GM19351 (cell line): Measurements from ENCODE around the gene HLCS.
"Not testable (repeated sequence)": the region's sequence is repeated elsewhere in the genome, so short reads cannot be mapped to it uniquely, and the experiment has no call there.

Experiments
- ATAC-seq: cut with Tn5 transposase; IDR thresholded peaks from one replicate; pipeline ENCODE4 v1.9.1; 2021; ENCODE audit warnings: mild to moderate bottlenecking, moderate library complexity; ENCODE audit not compliant: unreplicated experiment

The HLCS gene

GRCh38 chr21:36960676-36961284, 5.7 kb downstream of the HLCS start:
- ATAC-seq = no peak

GRCh38 chr21:36959020-36959835, 7.2 kb downstream of the HLCS start:
- no peak for ATAC-seq

- ATAC-seq = no peak
These were observed 10.7 kb downstream of the HLCS start for GRCh38 chr21:36955783-36956182.

DNA sequence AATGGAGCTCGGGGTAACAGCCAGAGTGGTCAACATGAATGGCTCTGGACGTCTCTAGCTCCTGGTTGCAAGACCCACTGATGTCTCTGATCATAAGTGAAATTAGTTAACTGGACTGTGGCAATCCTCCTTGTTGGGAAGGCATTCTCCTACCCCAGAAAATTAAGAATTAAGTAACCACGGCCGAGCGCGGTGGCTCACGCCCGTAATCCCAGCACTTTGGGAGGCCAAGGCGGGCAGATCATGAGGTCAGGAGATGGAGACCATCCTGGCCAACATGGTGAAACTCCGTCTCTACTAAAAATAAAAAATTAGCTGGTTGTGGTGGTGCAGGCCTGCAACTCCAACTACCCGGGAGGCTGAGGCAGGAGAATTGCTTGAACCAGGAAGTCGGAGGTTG, 14.1 kb downstream of the HLCS start:
- not testable (repeated sequence) for ATAC-seq

DNA sequence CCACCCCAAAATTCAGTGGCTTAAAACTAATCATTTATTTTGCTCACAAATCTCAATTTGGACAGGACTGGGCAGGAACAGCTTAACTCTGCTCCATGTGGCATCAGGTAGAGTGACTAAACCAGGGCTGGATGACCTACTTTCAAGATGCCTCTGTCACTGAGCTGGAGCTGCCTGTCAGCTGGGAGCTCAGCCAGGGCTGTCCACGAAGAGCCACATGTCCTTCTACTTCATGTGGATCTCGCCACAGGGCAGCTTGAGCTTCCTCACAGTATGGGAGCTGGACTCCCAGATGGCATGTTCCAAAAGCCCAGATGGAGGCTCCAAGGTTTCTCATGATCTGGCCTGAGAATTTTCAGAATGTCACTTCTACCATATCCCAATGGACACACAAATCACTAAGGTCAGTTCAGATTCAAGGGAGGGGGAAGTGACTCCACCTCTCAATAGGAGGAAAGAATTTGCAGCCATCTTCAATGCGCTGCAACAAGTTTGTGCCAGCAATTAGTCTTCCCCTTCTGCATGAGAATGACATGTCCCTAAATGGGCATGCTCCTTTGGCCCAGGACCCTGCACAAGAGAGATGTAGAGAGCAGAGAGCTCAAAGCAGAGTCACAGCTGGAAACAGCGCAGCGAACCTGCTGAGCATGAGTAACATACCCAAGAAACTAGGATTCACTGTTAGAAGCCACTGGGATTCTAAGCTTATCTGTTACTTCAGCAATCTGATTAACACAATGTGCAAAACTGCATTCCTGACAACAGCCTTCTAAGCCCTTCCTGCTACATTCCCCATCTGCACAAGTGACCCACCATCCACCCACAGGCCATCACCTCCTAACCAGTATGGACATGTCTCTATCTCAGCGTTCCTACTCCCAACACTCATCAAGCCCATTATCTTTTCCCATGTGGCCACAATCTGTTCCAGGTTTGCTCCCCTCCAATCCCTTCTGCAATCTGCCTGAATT, 17.0 kb downstream of the HLCS start:
- ATAC-seq = no peak

- ATAC-seq = no peak
These were observed 17.8 kb downstream of the HLCS start for GRCh38 chr21:36948686-36949085.

DNA sequence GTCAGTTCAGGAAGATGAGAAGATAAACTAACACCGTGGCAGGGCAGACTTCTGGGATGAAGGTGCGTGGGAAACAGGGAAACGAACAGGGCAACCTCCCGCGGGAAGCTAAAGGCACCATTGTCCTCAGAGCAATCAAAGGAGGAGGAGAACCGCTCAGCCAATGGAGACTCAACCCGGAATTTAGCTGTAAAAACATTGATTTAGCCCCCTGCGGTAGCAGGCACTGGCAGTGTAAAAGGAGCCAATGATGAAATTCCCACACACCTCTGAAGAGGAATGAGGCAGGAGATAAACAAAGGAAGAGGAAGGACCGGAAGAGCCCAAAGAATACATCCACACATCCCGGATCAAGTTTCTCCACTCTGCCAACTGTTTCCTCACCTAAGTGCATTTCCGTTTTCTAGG, 19.5 kb downstream of the HLCS start:
- ATAC-seq = no peak

GRCh38 chr21:36945496-36946138, 20.9 kb downstream of the HLCS start:
- ATAC-seq = no peak

DNA sequence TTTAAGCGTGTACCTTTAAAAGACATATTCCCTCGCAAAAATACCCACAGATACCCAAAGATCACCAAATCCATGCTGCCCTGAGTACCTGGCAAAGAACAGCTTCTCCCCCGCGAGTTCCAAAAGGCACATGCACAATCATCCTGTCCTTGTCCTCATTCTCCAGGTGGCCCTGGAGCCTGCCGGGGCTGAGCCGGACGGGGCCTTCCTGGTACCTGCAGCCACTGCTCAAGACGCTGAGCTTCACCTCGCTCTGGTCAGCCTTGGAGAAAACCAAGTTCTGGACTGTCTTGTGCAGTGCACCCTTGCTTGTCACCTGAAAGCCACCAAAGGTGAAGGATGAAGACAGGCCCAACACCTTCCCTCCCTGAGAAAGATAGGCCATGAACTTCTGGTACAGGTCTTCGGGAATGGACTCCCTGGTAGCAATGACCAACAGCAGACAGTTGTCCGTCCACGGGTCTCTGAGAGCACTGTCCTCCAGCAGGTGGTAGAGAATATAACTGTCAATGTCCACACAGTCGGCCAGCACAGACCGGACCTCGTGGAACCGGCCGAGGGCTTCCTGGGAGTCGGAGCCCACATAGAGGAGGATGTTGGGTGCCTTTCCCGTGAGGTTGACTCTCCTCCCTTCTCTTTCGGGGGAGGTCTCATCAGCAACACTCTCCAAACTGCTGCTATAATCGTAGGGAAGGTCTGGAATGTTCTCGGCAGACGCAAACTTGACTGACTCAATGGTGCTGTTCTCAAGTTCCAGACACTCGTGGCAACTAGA, 29.9 kb downstream of the HLCS start:
- ATAC-seq = no peak

DNA sequence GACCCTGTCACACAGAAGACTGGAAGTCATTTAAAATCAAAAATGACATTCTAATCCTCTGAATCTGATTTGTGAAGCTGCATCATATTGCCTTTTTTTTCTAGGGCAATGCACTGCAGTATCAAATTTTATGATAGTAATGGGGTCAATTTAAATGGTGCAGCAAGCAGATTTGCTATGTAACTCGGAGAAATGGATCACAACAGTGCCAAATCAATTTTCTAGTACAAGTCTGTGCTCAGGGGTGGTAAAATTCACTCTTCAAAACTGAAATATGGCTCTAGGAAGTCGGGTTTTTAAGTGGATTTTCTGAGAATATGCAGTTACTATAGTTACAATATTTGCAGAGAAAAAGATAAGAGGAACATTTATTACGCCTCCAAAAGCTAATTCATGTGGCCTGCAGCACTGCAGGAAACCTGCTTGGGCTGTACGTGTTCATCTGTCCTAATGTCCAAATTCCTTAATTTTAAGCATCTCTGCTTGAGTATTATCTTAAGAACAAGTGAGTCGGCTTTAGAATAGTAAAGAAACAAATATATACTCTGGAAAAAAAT, 31.5 kb downstream of the HLCS start:
- no peak for ATAC-seq

DNA sequence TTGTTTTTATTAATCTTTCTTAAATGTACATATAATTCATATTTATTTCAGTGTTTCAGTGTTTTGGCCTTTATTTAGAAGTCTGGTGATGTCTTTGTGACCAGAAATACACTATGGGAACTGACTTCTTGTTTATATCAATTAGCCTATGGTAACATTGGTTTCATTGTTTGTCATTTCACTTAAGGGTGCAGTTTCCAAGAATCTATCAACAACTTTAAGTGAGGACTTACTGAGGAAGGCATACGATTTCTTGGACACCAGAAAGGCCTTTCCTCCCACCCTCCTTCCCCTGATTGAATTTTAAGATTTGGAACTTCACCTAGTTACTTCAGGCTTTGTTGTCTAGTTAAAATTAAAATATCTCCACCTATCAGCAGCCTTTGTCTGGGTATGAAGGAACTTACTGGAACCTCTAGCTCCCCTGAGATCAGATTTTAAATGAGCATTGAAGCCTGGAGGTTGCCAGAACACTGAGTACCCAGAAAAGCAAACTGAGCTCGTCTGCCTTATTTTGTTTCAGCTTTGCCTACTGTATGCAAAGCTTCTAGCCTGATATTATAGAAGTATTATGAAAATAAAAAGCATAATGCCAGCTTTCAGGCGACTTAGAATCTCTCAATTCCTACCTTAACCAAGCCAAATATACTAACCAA, 34.2 kb downstream of the HLCS start:
- ATAC-seq = no peak

- no peak for ATAC-seq
These were observed 36.8 kb downstream of the HLCS start for GRCh38 chr21:36929622-36930021.

GRCh38 chr21:36928960-36929359, 37.5 kb downstream of the HLCS start:
- ATAC-seq = no peak

DNA sequence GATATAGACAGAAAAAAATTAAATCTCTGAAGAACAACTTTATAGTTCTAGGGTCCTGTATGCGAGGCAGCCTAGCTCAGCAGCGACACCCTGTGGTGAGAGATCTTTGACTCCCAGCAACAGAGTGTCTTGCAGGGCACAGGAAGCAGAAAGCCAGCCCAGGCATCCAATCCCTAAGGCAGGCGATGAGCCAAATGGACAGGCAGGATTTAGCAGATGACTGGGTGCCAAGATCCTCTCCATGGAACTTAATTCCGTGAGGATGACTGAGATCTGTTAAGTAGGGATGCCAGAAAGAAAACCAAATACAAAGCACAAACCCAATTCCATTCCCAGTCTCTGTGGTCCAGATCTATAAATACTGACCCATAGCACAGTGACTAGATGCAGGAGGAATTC, 38.8 kb downstream of the HLCS start:
- ATAC-seq = no peak

- no peak for ATAC-seq
These were observed 39.3 kb downstream of the HLCS start for GRCh38 chr21:36926989-36927718.

GRCh38 chr21:36923270-36923669, 43.2 kb downstream of the HLCS start:
- no peak for ATAC-seq

DNA sequence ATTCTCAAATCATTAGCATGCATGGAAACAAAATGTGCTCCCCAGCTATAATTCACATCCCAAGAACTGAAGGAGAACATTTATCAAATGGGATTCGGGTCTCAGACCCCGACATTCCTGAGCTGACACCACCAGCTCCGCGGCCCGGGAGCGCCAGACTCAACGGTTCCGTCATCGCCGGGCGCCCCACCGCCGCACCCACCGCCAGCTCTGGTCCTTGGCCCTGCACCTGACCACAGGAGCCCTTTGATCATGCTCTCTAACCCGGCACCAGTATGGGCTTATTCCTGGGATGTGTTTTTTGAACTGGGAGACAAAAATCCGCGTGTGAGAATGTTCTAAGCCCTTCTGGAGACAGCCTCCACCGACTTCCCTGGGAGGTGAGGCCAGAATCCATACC, 43.6 kb downstream of the HLCS start:
- no peak for ATAC-seq

DNA sequence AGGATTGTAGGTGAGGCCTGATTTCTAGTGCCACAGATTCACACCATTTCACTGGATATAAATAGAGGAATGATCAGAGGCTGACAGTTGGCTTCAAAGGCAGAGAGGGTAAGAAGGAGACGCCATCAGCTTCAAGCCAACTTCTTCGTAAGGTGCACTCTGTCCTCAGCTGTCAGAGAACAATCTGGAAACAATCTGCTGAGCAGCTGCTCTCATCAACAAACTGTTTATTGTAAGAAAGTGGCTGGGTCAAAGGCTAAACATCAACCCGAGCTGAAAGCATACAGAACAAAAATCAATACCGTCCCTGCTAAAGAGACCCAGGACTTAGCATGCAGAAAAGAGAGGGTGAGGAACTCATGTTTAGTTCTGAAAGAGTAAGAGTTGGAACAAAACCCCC, 48.2 kb downstream of the HLCS start:
- ATAC-seq = no peak
